HS-5 (cell line): Measurements from ENCODE around the gene MT1HL1.
"Not testable (repeated sequence)": the region's sequence is repeated elsewhere in the genome, so short reads cannot be mapped to it uniquely, and the experiment has no call there.

Experiments used
- DNase-seq: peaks from one replicate; pipeline ENCODE4 v3.0.0-alpha.2; 2012; ENCODE audit warnings: low read depth

MT1HL1 gene

GRCh38 chr1:236978740-236979139 is 25.5 kb downstream of the MT1HL1 start:
- no peak for DNase-seq

DNA sequence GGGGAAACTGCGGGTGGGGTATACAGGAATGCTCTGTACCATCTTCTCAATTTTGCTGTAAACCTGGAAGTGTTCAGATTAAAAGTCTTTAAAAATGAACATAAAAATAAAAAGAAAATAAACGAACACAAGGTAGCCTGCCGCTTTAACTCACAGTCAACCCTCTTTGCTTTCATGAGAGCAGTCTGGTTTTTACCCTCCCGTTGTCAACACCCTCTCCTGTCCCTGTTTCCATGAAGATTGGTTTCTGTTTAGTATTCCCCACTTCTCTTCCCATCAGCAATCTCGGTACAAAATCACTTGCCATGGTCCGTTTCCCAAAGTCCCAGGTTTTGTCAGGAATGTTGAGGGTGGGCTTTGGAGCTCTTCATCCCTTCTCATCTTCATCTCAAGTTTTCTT is 28.8 kb downstream of the MT1HL1 start:
- no peak for DNase-seq

- DNase-seq, result not testable (repeated sequence)
These were observed 30.2 kb downstream of the MT1HL1 start for GRCh38 chr1:236974025-236974424.

- no peak for DNase-seq
These were observed 37.6 kb downstream of the MT1HL1 start for GRCh38 chr1:236966636-236967035.

DNA sequence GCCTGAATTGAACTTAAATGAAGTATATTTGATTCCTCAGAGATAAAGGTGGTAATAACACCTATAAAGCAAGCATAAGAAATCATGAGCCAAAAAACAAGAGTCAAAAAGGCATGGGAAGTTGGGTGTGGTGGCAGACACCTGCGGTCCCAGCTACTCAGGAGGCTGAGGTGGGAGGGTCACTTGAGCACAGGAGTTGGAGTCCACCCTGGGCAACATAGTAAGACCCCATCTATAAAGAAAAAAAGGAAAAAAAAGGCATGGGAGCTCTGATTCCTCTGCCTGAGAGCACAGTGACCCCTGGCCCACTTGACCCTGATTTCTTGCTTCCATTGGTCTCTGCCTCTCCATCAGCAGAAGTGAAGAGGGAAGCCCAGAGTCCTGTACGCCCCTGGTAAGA is 40.3 kb downstream of the MT1HL1 start:
- no peak for DNase-seq

DNA sequence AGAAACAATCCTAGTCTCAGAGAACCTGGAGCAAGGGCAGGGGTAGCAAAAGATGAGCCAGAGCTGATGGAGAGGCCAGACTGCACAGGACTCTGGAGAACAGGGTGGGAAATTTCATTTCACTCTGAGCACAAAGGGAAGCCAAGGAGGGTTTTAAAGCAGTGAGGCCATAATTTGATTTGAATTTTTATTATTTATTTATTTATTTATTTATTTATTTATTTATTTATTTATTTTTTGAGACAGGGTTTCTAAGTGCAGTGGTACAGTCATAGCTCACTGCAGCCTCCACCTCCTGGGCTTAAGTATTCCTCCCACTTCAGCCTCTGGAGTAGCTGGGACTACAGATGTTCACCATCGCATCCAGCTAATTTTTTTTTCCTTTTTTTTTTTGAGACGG is 45.1 kb downstream of the MT1HL1 start:
- DNase-seq, result no peak

DNA sequence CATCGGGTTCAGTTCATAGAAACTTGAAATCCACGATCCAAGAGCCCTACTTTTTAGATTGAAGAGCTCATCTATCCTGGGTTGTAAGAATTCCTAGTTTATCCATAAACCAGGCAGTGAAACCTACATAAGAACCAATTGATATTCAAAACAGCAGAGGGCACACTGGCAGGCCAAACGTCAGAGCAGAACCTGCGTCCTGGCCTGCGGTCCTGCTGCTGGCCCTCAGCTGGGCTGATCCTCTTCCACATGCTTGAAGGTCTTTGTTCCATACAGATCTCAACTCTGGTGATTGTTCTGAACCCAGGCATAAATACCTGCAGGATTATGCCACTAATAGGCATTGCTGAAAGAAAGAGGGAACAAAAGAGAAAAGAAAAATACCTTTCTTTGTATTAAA is 47.0 kb downstream of the MT1HL1 start:
- DNase-seq, result no peak
